Activated CD4-positive, CD25-positive, alpha-beta regulatory T cell treated with anti-CD3 and anti-CD28 coated beads, Interleukin-2, amount 50 U/mL, for 72 hours (primary cell): Measurements from ENCODE around the gene MEF2D.

Source experiments
- DNase-seq: peaks from one replicate; pipeline ENCODE4 v3.0.0; 2021

The MEF2D gene

DNA sequence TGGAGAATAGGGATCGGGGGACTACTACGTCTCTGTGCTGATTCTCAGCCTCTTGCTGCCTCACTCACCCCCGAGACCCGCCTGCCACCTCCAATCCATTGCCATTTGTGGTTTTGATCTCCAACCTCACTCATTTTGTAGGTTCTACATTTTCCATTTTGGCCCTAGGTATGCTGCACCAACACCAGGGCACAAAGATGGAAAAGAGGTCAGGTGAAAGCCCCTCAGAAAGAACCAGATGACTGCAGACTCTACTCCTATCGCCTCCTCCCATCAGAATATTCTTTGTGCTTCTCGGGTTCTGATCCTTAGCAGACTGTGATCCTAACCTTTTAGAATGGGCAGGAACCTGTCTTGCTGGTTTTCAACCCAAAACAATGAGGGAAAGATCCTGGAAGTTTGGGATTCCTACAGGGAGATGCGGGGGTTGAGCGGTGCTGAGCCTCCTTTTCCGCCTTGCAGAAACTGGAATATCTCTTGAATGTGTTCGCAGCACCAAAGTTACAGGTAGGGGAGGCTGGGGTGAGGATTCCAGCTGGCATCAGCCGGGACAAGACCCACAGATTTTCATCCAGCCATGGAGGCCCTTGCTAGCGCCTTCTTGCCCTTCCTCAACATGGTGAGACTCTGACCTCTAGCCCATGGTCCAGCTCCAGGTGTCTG, 78.5 kb downstream of the MEF2D start:
- no peak for DNase-seq

GRCh38 chr1:156421062-156421938, 79.3 kb downstream of the MEF2D start:
- DNase-seq: peak; percentile 63

DNA sequence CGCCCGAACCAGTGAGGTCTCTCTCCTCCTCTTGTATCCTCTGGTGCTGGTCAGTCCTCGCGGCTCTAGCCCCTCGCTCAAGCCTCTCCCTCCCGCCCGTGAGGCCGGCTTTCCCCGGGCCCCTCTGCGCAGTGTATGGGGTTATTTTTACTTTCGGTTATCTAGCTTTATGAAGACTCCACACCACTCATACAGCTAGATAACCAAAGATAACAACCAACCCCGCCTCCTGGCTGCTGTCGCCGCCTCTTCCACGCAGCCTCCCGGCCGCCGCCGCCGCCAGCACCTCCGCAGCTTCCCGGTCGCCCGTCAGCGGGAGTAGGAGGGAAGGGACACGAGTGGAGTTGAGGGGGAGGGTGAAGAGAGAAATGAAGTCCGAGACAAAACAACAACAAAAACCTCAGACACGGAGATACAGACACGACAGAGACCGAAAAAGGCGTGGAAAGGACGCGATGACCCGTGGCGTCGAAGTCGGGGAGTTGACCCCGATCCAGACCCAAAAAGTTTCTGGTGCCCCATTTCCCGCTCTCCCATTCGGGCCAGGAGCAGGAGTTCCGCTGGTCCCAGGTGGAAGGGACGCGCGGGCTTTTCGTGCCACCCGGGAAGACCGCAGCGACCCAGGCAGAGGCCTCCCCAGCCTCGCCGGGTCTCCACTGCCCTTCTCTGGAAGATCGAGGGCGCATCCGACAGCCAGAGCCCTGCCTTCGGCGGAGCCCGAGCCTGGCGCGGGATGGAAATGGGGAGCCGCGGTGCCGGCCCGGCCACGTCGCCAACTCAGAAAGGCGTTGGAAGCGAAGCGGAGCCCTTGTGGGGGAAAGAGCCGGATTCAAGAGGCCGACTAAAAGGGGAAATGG, 80.1 kb downstream of the MEF2D start:
- peak; percentile 49 for DNase-seq

GRCh38 chr1:156419854-156420204, 80.7 kb downstream of the MEF2D start:
- no peak for DNase-seq

DNA sequence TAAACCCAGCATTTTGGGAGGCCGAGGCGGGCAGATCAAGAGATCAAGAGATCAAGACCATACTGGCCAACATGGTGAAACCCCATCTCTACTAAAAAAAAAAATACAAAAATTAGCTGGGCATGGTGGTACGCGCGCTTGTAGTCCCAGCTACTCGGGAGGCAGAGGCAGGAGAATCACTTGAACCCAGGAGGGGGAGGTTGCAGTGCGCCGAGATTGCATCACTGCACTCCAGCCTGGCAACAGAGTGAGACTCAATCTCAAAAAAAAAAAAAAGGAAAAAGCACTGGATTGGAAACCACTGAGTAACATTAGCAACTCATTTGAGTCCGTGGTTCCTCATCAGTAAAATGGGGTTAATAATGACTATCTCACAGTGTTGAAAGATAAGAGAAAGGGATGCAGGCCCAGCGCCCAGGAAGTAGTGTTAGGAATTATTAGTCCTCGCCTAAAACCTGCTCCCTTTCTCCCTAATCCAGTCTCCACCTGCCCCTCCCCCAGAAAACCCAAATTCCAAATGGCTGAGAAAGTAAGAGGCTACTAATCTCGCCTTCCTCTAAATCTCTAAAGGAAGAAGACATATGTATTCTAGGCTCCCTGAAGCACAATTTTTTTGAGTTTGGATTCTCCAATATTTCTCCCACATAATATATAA, 82.0 kb downstream of the MEF2D start:
- DNase-seq: no peak

DNA sequence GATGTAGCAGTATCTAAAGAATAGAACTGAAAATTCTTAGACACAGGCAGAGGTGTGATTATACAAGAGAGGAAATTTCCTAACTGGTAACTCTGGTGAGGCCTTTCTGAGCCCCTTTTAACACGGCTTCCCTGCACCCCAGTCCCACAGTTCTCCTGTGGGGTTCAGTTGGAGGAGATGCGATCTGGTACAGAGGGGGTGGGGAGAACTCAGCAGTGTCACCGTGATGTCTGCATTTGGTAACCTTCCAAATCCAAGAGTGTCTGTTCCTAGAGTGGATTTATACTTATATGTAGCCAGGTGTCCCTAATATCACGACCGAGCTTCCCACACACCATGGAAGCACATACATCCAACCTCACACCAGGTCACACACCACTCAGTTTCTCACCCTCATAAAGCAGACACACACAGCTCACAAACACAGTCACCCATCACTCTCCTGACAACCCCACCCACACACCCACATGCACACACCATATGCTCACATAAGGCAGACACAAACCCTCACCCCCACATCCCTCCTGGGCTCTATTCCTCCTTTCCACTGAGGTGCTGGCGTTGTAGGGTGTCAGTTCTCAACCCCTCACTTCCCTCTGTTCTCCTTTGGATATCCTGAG, 83.1 kb downstream of the MEF2D start:
- no peak for DNase-seq

DNA sequence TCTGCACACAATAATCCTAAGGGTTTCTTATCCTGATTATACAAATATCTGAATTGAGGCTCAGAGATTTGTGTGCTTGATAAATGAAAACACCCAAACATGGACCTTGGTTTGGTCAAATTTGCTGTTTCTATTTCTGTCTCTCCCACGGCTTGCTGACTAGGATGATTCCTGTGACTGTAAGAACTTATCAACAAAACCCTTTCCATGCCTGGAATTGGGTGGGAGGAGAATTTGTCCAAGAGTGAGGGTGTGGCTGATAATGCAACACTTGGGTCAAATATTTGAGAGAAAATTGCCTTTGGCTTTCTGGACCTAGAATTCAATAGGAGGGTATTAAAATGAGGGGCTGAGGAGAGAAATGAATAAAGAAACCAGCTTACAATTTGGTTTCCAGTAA, 83.6 kb downstream of the MEF2D start:
- no peak for DNase-seq

DNA sequence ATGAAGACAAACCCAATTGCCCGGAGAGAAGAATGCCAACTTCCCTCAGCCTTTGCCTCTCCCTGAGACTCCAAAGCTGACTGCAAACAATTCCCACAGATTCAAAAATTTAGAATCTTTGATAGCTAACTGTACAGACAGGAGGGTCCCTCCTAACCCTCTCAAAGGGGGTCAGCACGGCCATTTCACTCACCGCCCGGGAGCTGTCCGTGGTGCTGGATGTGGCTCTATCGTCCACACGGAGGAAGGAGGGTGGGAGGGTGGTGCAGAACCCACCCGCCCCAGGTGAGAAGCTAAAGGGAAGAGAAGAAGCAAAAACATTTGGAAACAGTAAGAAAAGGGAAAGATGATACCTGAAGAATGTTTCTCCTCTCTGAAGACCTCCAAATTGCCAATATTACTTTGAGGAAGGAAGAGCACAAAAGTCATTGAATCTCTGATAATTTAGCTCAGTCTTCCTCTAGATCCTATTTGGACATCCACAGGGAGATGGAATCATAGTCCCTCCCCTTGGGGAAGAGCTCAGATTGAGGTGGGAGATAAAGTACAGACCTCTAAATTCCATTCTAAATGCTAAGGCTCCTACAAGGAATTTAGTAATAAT, 86.0 kb downstream of the MEF2D start:
- no peak for DNase-seq
